ENCODE data around the gene DIAPH2.

DIAPH2 gene

GRCh38 chrX:97126020-97126419 lies 441.4 kb downstream of the DIAPH2 start:
- no peak for ATAC-seq
- no peak for TF ChIP-seq PATZ1 (CRISPR knock-in tag; IDR thresholded peaks at IDR 0.05; ENCODE audit: borderline replicate concordance)
- TF ChIP-seq RARB (CRISPR knock-in tag; IDR thresholded peaks at IDR 0.05): no peak

- no peak for ATAC-seq
- TF ChIP-seq ZFP3 (CRISPR knock-in tag; IDR thresholded peaks at IDR 0.05) (no peak), PATZ1 (CRISPR knock-in tag; IDR thresholded peaks at IDR 0.05; ENCODE audit: borderline replicate concordance) (no peak), ZFP30 (CRISPR knock-in tag; IDR thresholded peaks at IDR 0.05) (no peak), TOX (CRISPR knock-in tag; IDR thresholded peaks at IDR 0.05; ENCODE audit: borderline replicate concordance) (no peak), TCF4 (CRISPR knock-in tag; IDR thresholded peaks at IDR 0.05; ENCODE audit: borderline replicate concordance) (no peak), ISL1 (CRISPR knock-in tag; IDR thresholded peaks at IDR 0.05) (no peak), PPARA (CRISPR knock-in tag; IDR thresholded peaks at IDR 0.05; ENCODE audit: borderline replicate concordance) (no peak), ESRRG (CRISPR knock-in tag; IDR thresholded peaks at IDR 0.05) (no peak), OSR1 (CRISPR knock-in tag; IDR thresholded peaks at IDR 0.05) (no peak), ZNF8 (CRISPR knock-in tag; IDR thresholded peaks at IDR 0.05) (no peak), SNAI2 (CRISPR knock-in tag; IDR thresholded peaks at IDR 0.05) (no peak), ARNTL (CRISPR knock-in tag; IDR thresholded peaks at IDR 0.05; ENCODE audit: borderline replicate concordance, low read depth) (no peak)
- TF ChIP-seq, protein P1, sequence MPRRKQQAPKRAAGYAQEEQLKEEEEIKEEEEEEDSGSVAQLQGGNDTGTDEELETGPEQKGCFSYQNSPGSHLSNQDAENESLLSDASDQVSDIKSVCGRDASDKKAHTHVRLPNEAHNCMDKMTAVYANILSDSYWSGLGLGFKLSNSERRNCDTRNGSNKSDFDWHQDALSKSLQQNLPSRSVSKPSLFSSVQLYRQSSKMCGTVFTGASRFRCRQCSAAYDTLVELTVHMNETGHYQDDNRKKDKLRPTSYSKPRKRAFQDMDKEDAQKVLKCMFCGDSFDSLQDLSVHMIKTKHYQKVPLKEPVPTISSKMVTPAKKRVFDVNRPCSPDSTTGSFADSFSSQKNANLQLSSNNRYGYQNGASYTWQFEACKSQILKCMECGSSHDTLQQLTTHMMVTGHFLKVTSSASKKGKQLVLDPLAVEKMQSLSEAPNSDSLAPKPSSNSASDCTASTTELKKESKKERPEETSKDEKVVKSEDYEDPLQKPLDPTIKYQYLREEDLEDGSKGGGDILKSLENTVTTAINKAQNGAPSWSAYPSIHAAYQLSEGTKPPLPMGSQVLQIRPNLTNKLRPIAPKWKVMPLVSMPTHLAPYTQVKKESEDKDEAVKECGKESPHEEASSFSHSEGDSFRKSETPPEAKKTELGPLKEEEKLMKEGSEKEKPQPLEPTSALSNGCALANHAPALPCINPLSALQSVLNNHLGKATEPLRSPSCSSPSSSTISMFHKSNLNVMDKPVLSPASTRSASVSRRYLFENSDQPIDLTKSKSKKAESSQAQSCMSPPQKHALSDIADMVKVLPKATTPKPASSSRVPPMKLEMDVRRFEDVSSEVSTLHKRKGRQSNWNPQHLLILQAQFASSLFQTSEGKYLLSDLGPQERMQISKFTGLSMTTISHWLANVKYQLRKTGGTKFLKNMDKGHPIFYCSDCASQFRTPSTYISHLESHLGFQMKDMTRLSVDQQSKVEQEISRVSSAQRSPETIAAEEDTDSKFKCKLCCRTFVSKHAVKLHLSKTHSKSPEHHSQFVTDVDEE (CRISPR knock-in tag; IDR thresholded peaks at IDR 0.05): no peak
Observed at GRCh38 chrX:97132664-97133415, 448.2 kb downstream of the DIAPH2 start.

DNA sequence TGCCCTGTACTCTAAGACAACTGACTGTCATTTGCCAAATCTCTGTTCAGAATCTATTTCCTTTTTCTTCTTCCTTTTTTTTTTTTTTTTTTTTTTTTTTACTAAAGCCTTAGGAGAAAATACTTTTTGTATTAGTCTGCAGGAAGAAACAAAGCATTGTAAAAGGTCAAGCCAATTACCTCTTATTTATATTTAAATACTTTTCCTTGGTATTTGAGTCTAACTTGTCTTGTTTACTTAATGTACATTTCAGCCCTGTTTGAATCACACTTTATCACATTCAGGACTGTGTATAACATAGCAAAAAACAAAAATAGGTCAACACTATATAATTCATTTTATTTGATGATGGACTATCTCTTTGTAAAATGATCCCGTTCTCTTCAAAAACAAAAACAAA lies 461.3 kb downstream of the DIAPH2 start:
- ATAC-seq: no peak
- TF ChIP-seq, protein P1 (CRISPR knock-in tag; IDR thresholded peaks at IDR 0.05): no peak
- TF ChIP-seq ZC3H10 (CRISPR knock-in tag; IDR thresholded peaks at IDR 0.05): no peak
- TF ChIP-seq ESRRG (CRISPR knock-in tag; IDR thresholded peaks at IDR 0.05): no peak
- TF ChIP-seq CSDC2 (CRISPR knock-in tag; IDR thresholded peaks at IDR 0.05): no peak
- TF ChIP-seq TCF4 (CRISPR knock-in tag; IDR thresholded peaks at IDR 0.05; ENCODE audit: borderline replicate concordance): no peak
- TF ChIP-seq, protein P2, sequence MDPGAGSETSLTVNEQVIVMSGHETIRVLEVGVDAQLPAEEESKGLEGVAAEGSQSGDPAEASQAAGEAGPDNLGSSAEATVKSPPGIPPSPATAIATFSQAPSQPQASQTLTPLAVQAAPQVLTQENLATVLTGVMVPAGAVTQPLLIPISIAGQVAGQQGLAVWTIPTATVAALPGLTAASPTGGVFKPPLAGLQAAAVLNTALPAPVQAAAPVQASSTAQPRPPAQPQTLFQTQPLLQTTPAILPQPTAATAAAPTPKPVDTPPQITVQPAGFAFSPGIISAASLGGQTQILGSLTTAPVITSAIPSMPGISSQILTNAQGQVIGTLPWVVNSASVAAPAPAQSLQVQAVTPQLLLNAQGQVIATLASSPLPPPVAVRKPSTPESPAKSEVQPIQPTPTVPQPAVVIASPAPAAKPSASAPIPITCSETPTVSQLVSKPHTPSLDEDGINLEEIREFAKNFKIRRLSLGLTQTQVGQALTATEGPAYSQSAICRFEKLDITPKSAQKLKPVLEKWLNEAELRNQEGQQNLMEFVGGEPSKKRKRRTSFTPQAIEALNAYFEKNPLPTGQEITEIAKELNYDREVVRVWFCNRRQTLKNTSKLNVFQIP (CRISPR knock-in tag; IDR thresholded peaks at IDR 0.05; ENCODE audit: borderline replicate concordance, low read depth): no peak
- no peak for TF ChIP-seq OSR1 (CRISPR knock-in tag; IDR thresholded peaks at IDR 0.05)
- TF ChIP-seq SNAI2 (CRISPR knock-in tag; IDR thresholded peaks at IDR 0.05): no peak
- TF ChIP-seq BACH2 (CRISPR knock-in tag; IDR thresholded peaks at IDR 0.05; ENCODE audit: borderline replicate concordance): no peak
- no peak for TF ChIP-seq CSRNP3 (CRISPR knock-in tag; IDR thresholded peaks at IDR 0.05)
- TF ChIP-seq ZNF8 (CRISPR knock-in tag; IDR thresholded peaks at IDR 0.05): no peak
- no peak for TF ChIP-seq ISL1 (CRISPR knock-in tag; IDR thresholded peaks at IDR 0.05)
- TF ChIP-seq ARNTL (CRISPR knock-in tag; IDR thresholded peaks at IDR 0.05; ENCODE audit: borderline replicate concordance, low read depth): no peak
- TF ChIP-seq ZNF70 (CRISPR knock-in tag; IDR thresholded peaks at IDR 0.05): no peak
